ENCODE data around the gene KCNMB2. TPM values are rescaled to one million over a fixed set of nuclear protein-coding genes. Genes with fewer than 3 reads are reported as not detected.

The KCNMB2 gene
- total RNA-seq, 1 experiment from 2014 or later = not detected

- no peak for TF ChIP-seq E2F5 (CRISPR knock-in tag; IDR thresholded peaks at IDR 0.05)
- TF ChIP-seq ZNF512 (CRISPR knock-in tag; IDR thresholded peaks at IDR 0.05; ENCODE audit: borderline replicate concordance) = no peak
- no peak for TF ChIP-seq PRDM15 (CRISPR knock-in tag; IDR thresholded peaks at IDR 0.05)
- TF ChIP-seq ZMAT4 (CRISPR knock-in tag; IDR thresholded peaks at IDR 0.05) = no peak
- TF ChIP-seq ZNF416 (CRISPR knock-in tag; IDR thresholded peaks at IDR 0.05) = no peak
- TF ChIP-seq AFF4 (CRISPR knock-in tag; IDR thresholded peaks at IDR 0.05; ENCODE audit: borderline replicate concordance) = no peak
- TF ChIP-seq TEAD1 (CRISPR knock-in tag; IDR thresholded peaks at IDR 0.05) = no peak
- no peak for TF ChIP-seq USF1 (CRISPR knock-in tag; IDR thresholded peaks at IDR 0.05)
- no peak for TF ChIP-seq NFE2L1 (CRISPR knock-in tag; IDR thresholded peaks at IDR 0.05)
- TF ChIP-seq ATF3 (CRISPR knock-in tag; conservative IDR thresholded peaks at IDR 0.05) = no peak
- no peak for TF ChIP-seq OVOL2 (CRISPR knock-in tag; IDR thresholded peaks at IDR 0.05; ENCODE audit: borderline replicate concordance)
- ChIA-PET CTCF (no interaction called here), POLR2A (interaction anchor here (0.6 kb wide), 1 partner anchor 139 kb away, joined by 3 read pairs; no protein-coding TSS in a partner anchor)
- H3K36me3 Mint-ChIP-seq = no peaks in the 10 kb centered on the region
- H3K4me3 Mint-ChIP-seq = no peak overlapping the region
- H3K4me1 Mint-ChIP-seq = peaks cover 5% of the 10 kb centered on the region
- no peaks in the 10 kb centered on the region for H3K9me3 Mint-ChIP-seq
- ATAC-seq (no peak), DNase-seq (ENCODE audit: low spot score) (no peak)
- H3K27ac Mint-ChIP-seq = no peak overlapping the region
- no peaks in the 10 kb centered on the region for H3K27me3 Mint-ChIP-seq (ENCODE audit: low read depth)
Measured at GRCh38 chr3:178671791-178672190, 135.6 kb downstream of the KCNMB2 start.

- no peak overlapping the region for H3K4me3 Mint-ChIP-seq
- no peak for ATAC-seq
- ChIA-PET CTCF (no interaction called here), POLR2A (interaction anchor here (0.6 kb wide), 1 partner anchor 138 kb away, joined by 3 read pairs; no protein-coding TSS in a partner anchor)
- no peaks in the 10 kb centered on the region for H3K36me3 Mint-ChIP-seq
- no peak overlapping the region for H3K27ac Mint-ChIP-seq
- no peaks in the 10 kb centered on the region for H3K9me3 Mint-ChIP-seq
- H3K27me3 Mint-ChIP-seq (ENCODE audit: low read depth) = no peaks in the 10 kb centered on the region
- peaks cover 5% of the 10 kb centered on the region for H3K4me1 Mint-ChIP-seq
- no peak for DNase-seq (ENCODE audit: low spot score)
- TF ChIP-seq CDX4 (CRISPR knock-in tag; IDR thresholded peaks at IDR 0.05; ENCODE audit: borderline replicate concordance) (no peak), FOXP4 (CRISPR knock-in tag; IDR thresholded peaks at IDR 0.05) (no peak), NR2C2 (CRISPR knock-in tag; IDR thresholded peaks at IDR 0.05) (no peak), NR1H2 (CRISPR knock-in tag; IDR thresholded peaks at IDR 0.05) (no peak), ZNF512 (CRISPR knock-in tag; IDR thresholded peaks at IDR 0.05; ENCODE audit: borderline replicate concordance) (no peak)
Measured at GRCh38 chr3:178672275-178672674, 136.0 kb downstream of the KCNMB2 start.
